ENCODE measurements around the gene NPIPB2.

DNA sequence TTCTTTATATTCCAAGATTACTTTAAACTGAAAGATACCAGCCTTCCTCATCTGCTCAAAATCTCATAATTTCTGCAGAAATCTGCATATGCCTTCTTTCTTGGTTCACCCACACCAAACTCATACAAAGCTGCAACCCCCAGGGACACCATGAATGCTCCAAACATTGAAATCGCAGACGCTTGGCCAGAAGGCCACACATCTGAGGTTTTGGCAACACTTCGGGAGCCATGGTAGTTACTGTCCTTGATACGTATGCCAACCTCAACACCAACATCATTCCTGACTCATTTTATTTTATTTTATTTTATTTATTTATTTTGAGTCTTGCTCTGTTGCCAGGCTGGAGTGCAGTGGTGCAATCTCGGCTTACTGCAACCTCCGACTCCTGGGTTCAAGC, 37.9 kb downstream of the NPIPB2 start:
- TF ChIP-seq BHLHE40 (IDR thresholded peaks at IDR 0.05; ENCODE audit: borderline replicate concordance) (no peak), SP1 (IDR thresholded peaks at IDR 0.05) (no peak), PKNOX1 (IDR thresholded peaks at IDR 0.05) (no peak), NFRKB (IDR thresholded peaks at IDR 0.05) (no peak), L3MBTL2 (conservative IDR thresholded peaks at IDR 0.05) (no peak), ARNT (IDR thresholded peaks at IDR 0.05) (no peak), SUZ12 (IDR thresholded peaks at IDR 0.05) (no peak), ZNF384 (IDR thresholded peaks at IDR 0.05) (no peak)
